ENCODE results near the gene DPEP1.
A peak's percentile ranks its signal among the peaks of the same experiment; 100 is the strongest.
"Not testable (repeated sequence)": the region's sequence is repeated elsewhere in the genome, so short reads cannot be mapped to it uniquely, and the experiment has no call there.

DPEP1 gene

DNA sequence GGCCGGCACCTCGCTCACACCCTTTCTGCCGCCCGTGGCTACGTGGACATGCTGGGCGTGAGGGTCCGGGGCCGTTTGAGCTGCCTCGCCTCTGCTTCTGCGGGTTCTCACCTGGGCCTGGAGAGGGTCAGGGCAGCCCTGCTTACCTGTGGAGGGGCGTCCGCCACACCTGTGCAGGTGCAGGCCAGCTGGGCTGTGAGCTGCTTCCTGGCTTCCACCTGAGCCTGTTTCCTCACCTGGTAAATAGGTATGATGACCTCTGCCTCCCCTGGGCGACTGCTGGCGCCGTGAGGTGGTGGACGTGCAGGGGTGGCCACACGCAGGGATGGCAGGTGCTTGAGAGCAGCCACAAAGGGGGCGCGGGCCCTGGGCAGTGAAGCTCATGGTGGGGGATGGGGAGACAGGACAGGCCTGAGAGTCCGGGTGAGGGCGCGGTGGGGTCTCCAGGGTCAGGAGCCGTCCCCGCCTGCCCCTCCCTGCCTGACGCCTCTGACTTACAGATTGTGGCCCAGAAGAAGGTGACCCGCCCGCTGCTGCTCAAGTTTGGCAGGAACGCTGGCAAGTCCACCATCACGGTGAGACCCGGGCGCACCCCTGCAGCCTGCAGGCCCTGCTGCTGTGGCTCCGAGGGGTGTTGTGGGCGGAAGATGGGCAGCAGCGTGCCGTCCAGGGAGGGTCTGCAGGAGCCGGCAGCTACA lies 30.1 kb upstream of the DPEP1 start:
- peaks cover 8% of the 10 kb centered on the region for H3K36me3 ChIP-seq
- H3K27me3 ChIP-seq = no peaks in the 10 kb centered on the region
- H3K9me3 ChIP-seq = peaks cover 5% of the 10 kb centered on the region
- DNase-seq = no peak
- TF ChIP-seq, protein P1, sequence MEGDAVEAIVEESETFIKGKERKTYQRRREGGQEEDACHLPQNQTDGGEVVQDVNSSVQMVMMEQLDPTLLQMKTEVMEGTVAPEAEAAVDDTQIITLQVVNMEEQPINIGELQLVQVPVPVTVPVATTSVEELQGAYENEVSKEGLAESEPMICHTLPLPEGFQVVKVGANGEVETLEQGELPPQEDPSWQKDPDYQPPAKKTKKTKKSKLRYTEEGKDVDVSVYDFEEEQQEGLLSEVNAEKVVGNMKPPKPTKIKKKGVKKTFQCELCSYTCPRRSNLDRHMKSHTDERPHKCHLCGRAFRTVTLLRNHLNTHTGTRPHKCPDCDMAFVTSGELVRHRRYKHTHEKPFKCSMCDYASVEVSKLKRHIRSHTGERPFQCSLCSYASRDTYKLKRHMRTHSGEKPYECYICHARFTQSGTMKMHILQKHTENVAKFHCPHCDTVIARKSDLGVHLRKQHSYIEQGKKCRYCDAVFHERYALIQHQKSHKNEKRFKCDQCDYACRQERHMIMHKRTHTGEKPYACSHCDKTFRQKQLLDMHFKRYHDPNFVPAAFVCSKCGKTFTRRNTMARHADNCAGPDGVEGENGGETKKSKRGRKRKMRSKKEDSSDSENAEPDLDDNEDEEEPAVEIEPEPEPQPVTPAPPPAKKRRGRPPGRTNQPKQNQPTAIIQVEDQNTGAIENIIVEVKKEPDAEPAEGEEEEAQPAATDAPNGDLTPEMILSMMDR (IDR thresholded peaks at IDR 0.05; ENCODE audit: low read depth, low read length) = no peak
- H3K4me3 ChIP-seq (ENCODE audit: low read depth, low read length) = no peak overlapping the region
- H3K4me1 ChIP-seq = no peaks in the 10 kb centered on the region

DNA sequence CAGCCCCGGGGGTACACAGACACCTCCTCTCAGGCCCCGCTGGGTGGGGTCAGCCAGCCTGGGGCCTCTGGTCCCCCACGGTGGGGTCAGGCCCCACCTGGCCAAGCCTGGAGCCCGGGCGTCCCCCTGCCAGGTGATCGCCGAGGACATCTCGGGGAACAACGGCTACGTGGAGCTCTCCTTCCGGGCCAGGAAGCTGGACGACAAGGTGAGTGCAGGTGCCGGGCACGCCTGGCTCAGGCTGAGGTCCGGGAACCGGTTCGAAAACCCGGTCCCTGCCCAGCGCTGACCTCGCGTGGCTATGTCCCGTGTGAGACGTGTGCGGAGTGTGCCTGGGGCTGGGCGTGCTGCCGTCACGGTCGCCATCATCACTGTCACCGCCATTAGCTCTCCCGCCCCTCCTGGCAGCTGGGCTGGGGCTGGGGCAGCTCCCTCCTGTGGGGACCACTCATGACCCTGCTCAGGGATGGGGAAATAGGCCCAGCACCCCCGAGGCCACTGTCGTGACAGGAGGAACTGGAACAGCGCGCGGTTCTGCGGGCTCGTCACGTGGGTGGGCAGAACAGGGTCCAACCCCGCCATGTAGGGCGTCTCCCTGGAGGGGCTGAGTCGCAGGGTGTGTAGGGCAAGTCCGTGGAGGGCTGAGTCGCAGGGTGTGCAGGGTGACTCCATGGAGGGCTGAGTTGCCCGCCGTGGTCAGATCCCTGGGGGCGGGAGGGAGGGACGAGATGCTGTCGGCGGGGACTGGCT lies 29.4 kb upstream of the DPEP1 start:
- no peak overlapping the region for H3K4me3 ChIP-seq (ENCODE audit: low read depth, low read length)
- no peaks in the 10 kb centered on the region for H3K4me1 ChIP-seq
- TF ChIP-seq, protein P1 (IDR thresholded peaks at IDR 0.05; ENCODE audit: low read depth, low read length) = no peak
- H3K27me3 ChIP-seq = no peaks in the 10 kb centered on the region
- H3K36me3 ChIP-seq = peaks cover 8% of the 10 kb centered on the region
- H3K9me3 ChIP-seq = peaks cover 5% of the 10 kb centered on the region
- DNase-seq = no peak

DNA sequence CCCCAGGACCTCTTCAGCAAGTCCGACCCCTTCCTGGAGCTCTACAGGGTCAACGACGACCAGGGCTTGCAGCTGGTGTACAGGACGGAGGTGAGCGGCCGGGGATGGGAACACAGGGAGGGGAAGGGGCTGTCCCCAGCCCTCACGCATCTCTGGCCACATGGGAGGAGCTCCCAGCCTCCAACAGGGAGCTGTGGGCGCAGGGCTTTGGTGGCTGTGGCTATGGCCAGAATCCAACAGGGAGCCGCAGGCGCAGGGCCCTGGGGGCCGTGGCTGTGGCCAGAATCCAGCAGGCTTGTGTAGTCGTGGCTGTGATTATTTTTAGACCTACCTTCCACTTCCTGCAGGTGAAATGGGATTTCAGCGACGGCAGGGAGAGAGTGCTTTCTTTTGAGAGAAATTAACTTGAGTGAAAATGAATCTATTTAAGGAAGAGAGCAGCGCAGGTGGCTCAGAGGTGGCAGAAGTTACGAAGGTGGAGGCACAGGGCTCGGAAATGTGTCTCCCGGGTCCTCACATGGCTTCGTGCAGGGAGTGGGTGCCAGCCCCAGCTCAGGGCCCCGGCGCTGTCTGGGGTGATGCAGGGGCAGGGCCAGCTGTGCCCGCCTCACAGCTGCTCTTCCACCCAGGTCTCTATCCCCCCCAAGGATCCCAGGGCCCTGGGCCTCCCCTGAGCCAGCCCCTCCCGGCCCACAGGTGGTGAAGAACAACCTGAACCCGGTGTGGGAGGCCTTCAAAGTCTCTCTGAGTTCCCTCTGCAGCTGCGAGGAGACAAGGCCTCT lies 28.5 kb upstream of the DPEP1 start:
- H3K4me1 ChIP-seq = no peaks in the 10 kb centered on the region
- H3K27me3 ChIP-seq = no peaks in the 10 kb centered on the region
- no peak overlapping the region for H3K4me3 ChIP-seq (ENCODE audit: low read depth, low read length)
- peaks cover 8% of the 10 kb centered on the region for H3K36me3 ChIP-seq
- TF ChIP-seq, protein P1 (IDR thresholded peaks at IDR 0.05; ENCODE audit: low read depth, low read length) = no peak
- no peak for DNase-seq
- H3K9me3 ChIP-seq = peaks cover 5% of the 10 kb centered on the region

GRCh38 chr16:89586218-89586617 lies 27.2 kb upstream of the DPEP1 start:
- Histone ChIP-seq H3K9me3 (peaks cover 5% of the 10 kb centered on the region), H3K4me3 (ENCODE audit: low read depth, low read length) (no peak overlapping the region), H3K36me3 (peaks cover 8% of the 10 kb centered on the region), H3K27me3 (no peaks in the 10 kb centered on the region), H3K4me1 (no peaks in the 10 kb centered on the region)
- no peak for DNase-seq
- TF ChIP-seq, protein P1 (IDR thresholded peaks at IDR 0.05; ENCODE audit: low read depth, low read length) = no peak

GRCh38 chr16:89586853-89587252 lies 26.6 kb upstream of the DPEP1 start:
- no peaks in the 10 kb centered on the region for H3K27me3 ChIP-seq
- H3K4me3 ChIP-seq (ENCODE audit: low read depth, low read length) = no peak overlapping the region
- TF ChIP-seq, protein P1 (IDR thresholded peaks at IDR 0.05; ENCODE audit: low read depth, low read length) = no peak
- peaks cover 8% of the 10 kb centered on the region for H3K36me3 ChIP-seq
- DNase-seq = peak; percentile 65
- H3K9me3 ChIP-seq = peaks cover 5% of the 10 kb centered on the region
- H3K4me1 ChIP-seq = no peaks in the 10 kb centered on the region

GRCh38 chr16:89587676-89588075 lies 25.8 kb upstream of the DPEP1 start:
- not testable (repeated sequence) for H3K27me3 ChIP-seq; H3K36me3 ChIP-seq; DNase-seq; H3K9me3 ChIP-seq; H3K4me1 ChIP-seq; H3K4me3 ChIP-seq (ENCODE audit: low read depth, low read length)

Data from BE2C (cell line).